GM18517 (cell line): ENCODE data around the gene RFESD.

Source experiments
- ATAC-seq: cut with Tn5 transposase; IDR thresholded peaks from one replicate; pipeline ENCODE4 v1.9.1; 2021; ENCODE audit warnings: mild to moderate bottlenecking, moderate library complexity; ENCODE audit not compliant: unreplicated experiment

RFESD gene

GRCh38 chr5:95646569-95647431 is at the start of gene RFESD:
TSS of gene RFESD (plus strand) at chr5:95646777. CDS start at chr5:95652272, 5,495 bp downstream.
- peak; percentile 94 for ATAC-seq

GRCh38 chr5:95599252-95599651 is 47.3 kb upstream of the RFESD start:
- ATAC-seq = no peak

DNA sequence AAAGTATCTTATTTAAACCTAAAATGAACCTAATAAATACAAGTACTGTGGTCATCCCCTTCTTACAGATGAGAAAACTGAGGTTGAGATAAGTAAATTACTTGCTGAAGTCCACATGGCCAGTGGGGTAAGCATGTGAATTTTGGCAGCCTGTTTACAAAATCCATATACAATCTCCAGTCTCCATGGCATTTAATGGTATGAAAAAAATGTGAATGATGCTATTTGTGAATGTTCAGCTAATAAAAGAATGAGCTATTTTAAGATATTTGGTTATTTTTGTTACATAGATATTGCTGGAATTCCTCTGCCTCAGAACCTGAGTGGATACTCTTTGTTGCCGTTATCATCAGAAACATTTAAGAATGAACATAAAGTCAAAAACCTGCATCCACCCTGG is 46.0 kb upstream of the RFESD start:
- no peak for ATAC-seq

DNA sequence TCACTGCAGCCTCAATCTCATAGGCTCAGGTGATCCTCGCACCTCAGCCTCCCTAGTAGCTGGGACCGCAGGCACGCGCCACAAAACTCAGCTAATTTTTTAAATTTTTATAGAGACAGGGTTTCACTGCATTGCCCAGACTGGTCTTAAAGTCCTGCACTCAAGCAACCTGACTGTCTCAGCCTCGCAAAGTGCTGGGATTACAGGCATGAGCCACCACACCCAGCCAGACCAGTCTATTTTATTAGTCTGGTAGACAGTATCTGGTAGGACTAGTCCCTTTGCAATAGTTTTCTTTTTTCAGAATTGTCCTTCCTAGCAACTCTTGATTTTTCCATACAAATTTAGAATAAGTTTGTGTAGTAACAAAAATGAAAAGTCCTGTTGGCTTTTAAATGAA is 40.8 kb upstream of the RFESD start:
- ATAC-seq = no peak

DNA sequence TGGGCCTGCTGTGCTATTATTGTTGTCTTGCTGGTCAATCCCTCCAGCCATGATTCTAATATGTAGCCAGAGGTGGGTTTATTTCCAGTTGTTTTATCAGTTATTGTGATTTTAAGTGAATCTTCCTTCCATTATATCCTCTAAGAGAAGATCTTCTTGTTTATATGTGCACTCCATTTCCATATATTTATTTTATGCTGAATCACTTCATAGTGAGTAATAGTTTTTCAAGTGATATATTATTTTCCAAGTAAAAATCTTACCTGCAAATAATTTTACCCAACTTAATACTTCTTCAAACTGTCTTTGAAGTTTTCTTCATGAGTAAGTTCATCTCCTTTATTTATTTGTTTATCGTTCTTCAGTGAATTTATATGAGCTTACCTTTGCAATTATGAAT is 40.2 kb upstream of the RFESD start:
- ATAC-seq = no peak

GRCh38 chr5:95609711-95610110 is 36.9 kb upstream of the RFESD start:
- ATAC-seq = no peak

- no peak for ATAC-seq
Measured at GRCh38 chr5:95610546-95610945, 36.0 kb upstream of the RFESD start.

GRCh38 chr5:95611396-95611795 is 35.2 kb upstream of the RFESD start:
- no peak for ATAC-seq

GRCh38 chr5:95613514-95613913 is 33.1 kb upstream of the RFESD start:
- ATAC-seq = no peak

GRCh38 chr5:95615164-95615467 is 31.5 kb upstream of the RFESD start:
- ATAC-seq = no peak

- no peak for ATAC-seq
Measured at GRCh38 chr5:95617057-95617456, 29.5 kb upstream of the RFESD start.

GRCh38 chr5:95619096-95619495 is 27.5 kb upstream of the RFESD start:
- ATAC-seq = no peak

GRCh38 chr5:95619514-95620029 is 27.0 kb upstream of the RFESD start:
- ATAC-seq = no peak

DNA sequence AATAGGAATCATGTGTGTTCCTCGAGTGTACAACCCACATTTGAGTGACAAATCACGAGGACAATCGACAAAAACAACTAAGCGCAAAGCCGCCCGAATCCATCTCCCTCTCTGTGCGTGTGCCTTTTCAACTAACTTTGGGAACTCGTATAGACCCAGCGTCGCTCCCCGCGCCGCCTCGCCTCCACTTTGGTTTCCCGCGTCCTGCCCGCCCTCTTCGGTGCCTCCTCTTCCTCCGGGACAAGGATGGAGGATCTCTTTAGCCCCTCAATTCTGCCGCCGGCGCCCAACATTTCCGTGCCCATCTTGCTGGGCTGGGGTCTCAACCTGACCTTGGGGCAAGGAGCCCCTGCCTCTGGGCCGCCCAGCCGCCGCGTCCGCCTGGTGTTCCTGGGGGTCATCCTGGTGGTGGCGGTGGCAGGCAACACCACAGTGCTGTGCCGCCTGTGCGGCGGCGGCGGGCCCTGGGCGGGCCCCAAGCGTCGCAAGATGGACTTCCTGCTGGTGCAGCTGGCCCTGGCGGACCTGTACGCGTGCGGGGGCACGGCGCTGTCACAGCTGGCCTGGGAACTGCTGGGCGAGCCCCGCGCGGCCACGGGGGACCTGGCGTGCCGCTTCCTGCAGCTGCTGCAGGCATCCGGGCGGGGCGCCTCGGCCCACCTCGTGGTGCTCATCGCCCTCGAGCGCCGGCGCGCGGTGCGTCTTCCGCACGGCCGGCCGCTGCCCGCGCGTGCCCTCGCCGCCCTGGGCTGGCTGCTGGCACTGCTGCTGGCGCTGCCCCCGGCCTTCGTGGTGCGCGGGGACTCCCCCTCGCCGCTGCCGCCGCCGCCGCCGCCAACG is 26.3 kb upstream of the RFESD start, which contains the start of gene GPR150:
Gene GPR150 (plus strand): TSS at position 58 of the 840 bp plus-strand sequence. CDS start 189 bp downstream, at position 247.
- ATAC-seq = peak; percentile 40

DNA sequence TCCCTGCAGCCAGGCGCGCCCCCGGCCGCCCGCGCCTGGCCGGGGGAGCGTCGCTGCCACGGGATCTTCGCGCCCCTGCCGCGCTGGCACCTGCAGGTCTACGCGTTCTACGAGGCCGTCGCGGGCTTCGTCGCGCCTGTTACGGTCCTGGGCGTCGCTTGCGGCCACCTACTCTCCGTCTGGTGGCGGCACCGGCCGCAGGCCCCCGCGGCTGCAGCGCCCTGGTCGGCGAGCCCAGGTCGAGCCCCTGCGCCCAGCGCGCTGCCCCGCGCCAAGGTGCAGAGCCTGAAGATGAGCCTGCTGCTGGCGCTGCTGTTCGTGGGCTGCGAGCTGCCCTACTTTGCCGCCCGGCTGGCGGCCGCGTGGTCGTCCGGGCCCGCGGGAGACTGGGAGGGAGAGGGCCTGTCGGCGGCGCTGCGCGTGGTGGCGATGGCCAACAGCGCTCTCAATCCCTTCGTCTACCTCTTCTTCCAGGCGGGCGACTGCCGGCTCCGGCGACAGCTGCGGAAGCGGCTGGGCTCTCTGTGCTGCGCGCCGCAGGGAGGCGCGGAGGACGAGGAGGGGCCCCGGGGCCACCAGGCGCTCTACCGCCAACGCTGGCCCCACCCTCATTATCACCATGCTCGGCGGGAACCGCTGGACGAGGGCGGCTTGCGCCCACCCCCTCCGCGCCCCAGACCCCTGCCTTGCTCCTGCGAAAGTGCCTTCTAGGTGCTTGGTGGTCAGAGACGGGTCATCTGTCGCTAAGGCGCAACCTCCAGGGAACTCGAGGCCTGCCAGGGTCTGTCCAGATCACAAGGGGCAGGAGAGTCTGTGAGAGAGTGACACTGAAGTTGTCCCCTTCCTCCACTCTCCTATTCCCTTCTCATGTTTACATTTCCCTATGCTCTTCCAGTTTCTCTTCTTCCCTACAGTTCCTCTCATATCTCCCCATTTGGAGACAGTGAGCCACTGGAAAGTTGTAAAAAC is 25.4 kb upstream of the RFESD start:
- ATAC-seq = peak; percentile 52

DNA sequence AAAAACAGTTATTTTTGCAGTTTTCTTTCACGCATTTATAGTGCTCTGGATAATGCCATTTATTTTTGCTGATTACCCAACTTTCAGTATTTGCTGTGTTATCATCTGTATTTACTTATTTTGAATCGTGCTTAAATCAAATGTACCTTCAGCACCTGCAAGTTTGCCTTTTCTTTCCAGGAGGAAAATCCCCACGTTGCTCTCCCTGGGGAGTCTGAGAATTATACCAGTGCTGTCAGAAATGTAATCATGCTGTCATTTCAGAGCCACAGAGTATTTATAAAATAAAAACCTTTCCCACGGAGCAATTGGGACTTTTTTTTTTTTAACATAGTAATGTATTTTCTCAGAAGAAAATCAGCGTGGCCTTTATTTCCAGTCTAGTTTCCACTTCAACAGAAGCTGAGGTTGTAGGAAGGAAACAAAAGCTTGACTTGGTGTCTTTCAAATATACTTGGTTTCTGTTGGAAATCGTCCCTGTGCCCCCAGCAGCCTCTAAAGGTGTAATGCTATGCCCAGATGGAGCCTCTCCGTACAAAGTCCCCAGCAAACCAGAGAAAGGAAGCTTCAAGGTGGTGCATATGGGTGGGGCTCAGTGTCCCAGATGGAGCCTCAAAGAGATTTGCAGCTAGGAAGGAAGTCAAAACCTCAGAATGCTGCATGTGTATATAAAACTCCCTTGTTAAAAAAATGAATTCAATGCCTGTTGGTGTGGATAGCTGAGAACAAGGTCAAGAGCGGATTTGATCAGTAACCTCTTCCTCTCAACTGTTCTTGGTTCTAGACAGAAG is 24.5 kb upstream of the RFESD start:
- no peak for ATAC-seq

GRCh38 chr5:95623706-95624105 is 22.9 kb upstream of the RFESD start:
- no peak for ATAC-seq

- ATAC-seq = no peak
Measured at GRCh38 chr5:95624368-95624767, 22.2 kb upstream of the RFESD start.

DNA sequence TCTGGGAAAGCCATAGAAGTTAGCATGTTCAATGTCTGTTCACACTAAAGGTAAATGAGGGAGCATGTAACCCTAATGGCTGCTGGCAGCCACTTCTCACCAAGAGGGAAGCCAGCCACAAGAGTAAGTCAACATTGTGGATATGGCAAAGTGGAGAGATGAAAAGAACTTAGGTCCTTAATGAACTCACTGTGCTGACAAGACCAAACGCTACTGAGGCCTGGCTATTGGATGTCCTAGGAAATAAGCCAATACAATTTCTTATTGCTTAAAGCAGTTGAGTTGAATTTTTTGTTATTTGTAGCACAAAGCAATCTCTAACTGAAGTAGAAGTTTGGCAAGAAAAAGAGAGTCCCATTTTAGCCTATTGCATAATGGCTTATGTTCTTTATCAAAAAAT is 19.9 kb upstream of the RFESD start:
- ATAC-seq = no peak
